Measurements from ENCODE around the gene SLAMF9. TPM values are rescaled to one million over a fixed set of nuclear protein-coding genes. Genes with fewer than 3 reads are reported as not detected.
A peak's percentile ranks its signal among the peaks of the same experiment; 100 is the strongest.

Gene SLAMF9
- total RNA-seq, 1 experiment from 2014 or later = not detected

- Histone ChIP-seq H3K79me2 (ENCODE audit: insufficient read depth, low read length) (no peaks in the 10 kb centered on the region), H3K9ac (ENCODE audit: low read length) (no peak overlapping the region), H3K36me3 (ENCODE audit: control insufficient read depth in 1 of 2, insufficient read depth in 2 of 2, low read length in 2 of 2) (0 out of 4 replicates have a peak, but pooled peaks cover 0 to under 1% of the 10 kb centered on the region in 2 experiments), H3K4me3 (replicated peaks in 1 of 2; ENCODE audit: low read depth in 1 of 2, low read length in 2 of 2) (no peak overlapping the region), H3K9me2 (ENCODE audit: insufficient read depth) (no peaks in the 10 kb centered on the region), H2AFZ (ENCODE audit: low read depth, low read length, poor library complexity, severe bottlenecking) (no peak overlapping the region), H3K27me3 (ENCODE audit: insufficient read depth, low read length) (no peaks in the 10 kb centered on the region), H4K20me1 (ENCODE audit: insufficient read depth) (no peaks in the 10 kb centered on the region), H3K4me1 (ENCODE audit: control insufficient read depth in 1 of 2, insufficient read depth in 2 of 2, low read length in 2 of 2) (peaks cover 30 to 59% of the 10 kb centered on the region in 2 experiments), H3K9me3 (ENCODE audit: control insufficient read depth in 1 of 2, insufficient read depth in 1 of 2, low read depth in 1 of 2, low read length in 2 of 2) (no peaks in the 10 kb centered on the region), H3K4me2 (ENCODE audit: low read length) (peak overlapping the region; percentile 40), H3K27ac (ENCODE audit: low read depth, low read length) (no peak overlapping the region)
- no TSS peak for BruUV-seq (replicated peaks)
- intact Hi-C loops (cut with micrococcal nuclease) = no loop called here
- CTCF ChIA-PET = interaction anchor here (3.3 kb wide), 1 partner anchor 93 kb away, joined by 13 read pairs; no protein-coding TSS in a partner anchor
- RAD21 ChIA-PET (ENCODE audit: low non-redundant PET in 1 of 2, low total read pairs in 2 of 2, uncharacterized antibody in 2 of 2, unreplicated experiment in 2 of 2) = no interaction called here
- POLR2A ChIA-PET = interaction anchor here (1.2 kb wide), 1 partner anchor 13 kb away, joined by 3 read pairs; no protein-coding TSS in a partner anchor
- DNase-seq (ENCODE audit: low read depth, low spot score) = no peak
- ATAC-seq = peak; percentile 38; the same call in 1 of the 2 replicates
- TF ChIP-seq SRF (IDR thresholded peaks at IDR 0.05; ENCODE audit: low read depth) (no peak), JUND (IDR thresholded peaks at IDR 0.05) (no peak), ATF3 (IDR thresholded peaks at IDR 0.05) (no peak), EZH2 (IDR thresholded peaks at IDR 0.05) (no peak), TCF7L2 (IDR thresholded peaks at IDR 0.05; ENCODE audit: borderline replicate concordance, extremely low read depth, insufficient read depth, insufficient read length) (no peak), ZFX (IDR thresholded peaks at IDR 0.05) (no peak), POLR2AphosphoS5 (IDR thresholded peaks at IDR 0.05; ENCODE audit: low read depth, low read length) (no peak), MAX (IDR thresholded peaks at IDR 0.05) (no peak), YY1 (IDR thresholded peaks at IDR 0.05; ENCODE audit: extremely low read depth, insufficient replicate concordance, low read depth, low read length) (no peak), EGR1 (IDR thresholded peaks at IDR 0.05; ENCODE audit: low read depth) (no peak), CEBPB (IDR thresholded peaks at IDR 0.05; ENCODE audit: low read depth) (no peak), ZBTB33 (IDR thresholded peaks at IDR 0.05; ENCODE audit: extremely low read depth, insufficient replicate concordance, low read length) (no peak), EZH2phosphoT487 (IDR thresholded peaks at IDR 0.05; ENCODE audit: borderline replicate concordance) (no peak), SP1 (IDR thresholded peaks at IDR 0.05; ENCODE audit: low read depth) (no peak), FOSL1 (IDR thresholded peaks at IDR 0.05; ENCODE audit: low read depth) (no peak), CTCF (IDR thresholded peaks at IDR 0.05 in 2 of 3, conservative IDR thresholded peaks at IDR 0.05 in 1 of 3; ENCODE audit: borderline replicate concordance in 1 of 3, insufficient read depth in 1 of 3, low read depth in 2 of 3, low read length in 2 of 3) (no peak), REST (IDR thresholded peaks at IDR 0.05; ENCODE audit: low read depth) (no peak), CBX3 (IDR thresholded peaks at IDR 0.05; ENCODE audit: low read depth) (no peak), SIN3A (IDR thresholded peaks at IDR 0.05; ENCODE audit: low read depth) (no peak), ELF1 (IDR thresholded peaks at IDR 0.05; ENCODE audit: borderline replicate concordance, low read depth) (no peak)
These were observed 40.4 kb downstream of the SLAMF9 start for GRCh38 chr1:159913451-159914192.
